Measurements from ENCODE around the gene NFATC1.

The NFATC1 gene

DNA sequence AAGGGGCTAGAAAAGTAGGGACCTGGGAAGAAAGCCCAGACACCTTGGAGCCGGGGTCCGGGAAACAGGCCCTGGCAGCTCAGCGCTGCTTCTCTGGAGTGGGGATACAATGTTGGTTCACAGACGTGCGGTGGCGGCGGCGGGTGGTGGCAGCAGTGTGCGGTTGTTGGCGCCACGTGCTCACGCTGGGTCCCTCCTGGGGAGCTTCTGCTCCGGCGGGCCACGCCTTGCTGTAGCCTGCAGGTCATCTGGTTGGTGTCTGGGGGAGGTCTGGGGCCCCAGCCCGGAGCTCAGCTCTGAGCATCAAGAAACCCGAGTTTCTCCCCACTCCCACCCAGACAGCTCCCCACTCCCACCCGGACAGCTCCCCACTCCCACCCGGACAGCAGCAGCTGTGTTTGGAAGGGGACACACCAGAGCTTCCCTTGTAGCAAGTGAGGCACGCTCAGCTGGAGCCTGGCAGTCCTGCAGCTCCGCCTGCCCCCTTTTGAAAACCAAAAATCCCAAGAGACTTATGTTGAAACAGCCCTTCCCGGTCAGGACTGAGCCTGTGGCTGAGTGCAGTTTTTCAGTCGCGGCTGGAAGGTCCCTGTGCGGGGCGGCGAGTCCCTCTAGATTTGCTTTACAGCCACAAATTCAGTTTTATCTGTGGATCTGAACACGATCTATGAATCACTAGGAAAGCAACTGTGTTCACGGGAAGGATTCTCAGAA, 46.9 kb downstream of the NFATC1 start:
- no peak for FAIRE-seq

DNA sequence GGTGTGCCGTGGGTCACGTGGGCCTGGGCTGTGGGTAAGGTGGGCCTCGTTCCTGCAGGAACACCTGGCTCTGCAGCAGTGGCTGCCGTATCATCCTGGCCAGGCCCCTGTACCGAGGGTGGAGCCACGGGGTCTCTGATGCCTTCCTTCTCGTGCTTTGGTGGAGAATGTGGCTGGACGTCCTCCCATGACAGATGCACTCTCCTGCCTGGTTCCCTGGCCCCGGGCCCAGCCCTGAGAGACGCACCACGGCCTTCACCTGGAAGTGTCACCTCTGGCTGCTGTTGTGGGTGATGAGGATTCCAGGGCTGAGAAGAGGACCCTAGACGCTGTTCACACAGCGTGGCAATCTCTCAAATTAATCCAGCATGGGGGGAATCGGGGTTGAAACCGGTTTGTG, 49.5 kb downstream of the NFATC1 start:
- no peak for FAIRE-seq

DNA sequence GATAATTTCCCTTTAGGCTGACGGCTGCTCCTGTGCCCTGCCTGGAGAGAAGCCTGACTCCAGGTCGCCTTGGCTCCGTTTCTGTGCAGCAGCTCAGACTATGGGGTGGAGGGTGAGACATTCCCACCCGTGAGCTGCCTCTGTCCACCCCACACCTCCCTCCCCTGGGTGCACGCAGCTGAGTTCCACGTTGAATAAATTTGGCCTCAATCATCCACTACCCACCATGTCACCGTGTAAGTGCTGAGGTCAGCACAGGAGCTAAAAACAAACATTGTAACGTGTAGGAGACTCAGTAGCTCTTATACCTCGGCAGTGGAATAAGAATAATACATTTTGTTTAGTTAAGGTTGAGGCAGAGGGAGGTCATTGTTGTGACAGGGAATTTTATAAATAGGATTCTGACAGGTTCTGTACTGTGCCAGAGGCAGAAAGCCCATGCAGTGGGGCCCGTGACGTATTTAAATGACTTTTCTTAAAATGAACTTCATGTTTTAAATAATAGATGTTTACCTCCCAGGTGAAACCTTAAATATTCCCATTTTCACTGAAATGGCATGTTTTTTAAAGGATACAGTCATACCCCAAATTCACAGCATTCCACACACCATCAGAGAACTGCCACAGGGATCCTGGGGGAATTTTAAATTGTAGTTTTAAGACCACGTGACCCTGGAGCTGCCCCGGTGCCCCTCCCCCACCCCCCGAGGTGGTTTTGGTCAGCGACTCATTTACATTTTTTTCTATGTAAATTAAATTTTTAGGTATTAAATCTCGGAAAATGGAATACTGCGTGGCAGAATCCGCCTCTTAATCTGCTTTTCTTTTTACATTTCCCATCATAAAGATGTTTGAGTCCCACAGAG, 50.2 kb downstream of the NFATC1 start:
- no peak for FAIRE-seq

DNA sequence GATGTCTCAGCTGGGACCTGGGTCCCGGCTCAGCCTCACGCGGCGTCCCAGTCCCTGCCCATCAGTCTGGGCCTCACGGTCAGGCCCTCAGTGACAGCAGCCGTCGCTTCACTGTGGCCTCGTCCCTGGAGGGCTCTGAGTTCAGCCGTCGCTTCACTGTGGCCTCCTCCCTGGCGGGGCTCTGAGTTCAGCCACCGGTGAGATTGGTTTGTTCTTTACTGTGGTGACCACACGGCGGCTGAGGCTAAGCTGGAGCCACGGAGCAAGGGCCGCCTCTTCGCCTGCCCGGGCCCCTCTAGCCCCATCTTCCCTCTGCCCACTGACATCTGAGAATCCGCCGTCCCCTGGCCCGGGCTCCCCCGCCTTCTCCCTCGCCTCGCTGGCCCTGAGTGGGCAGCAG, 51.2 kb downstream of the NFATC1 start:
- FAIRE-seq, result no peak

DNA sequence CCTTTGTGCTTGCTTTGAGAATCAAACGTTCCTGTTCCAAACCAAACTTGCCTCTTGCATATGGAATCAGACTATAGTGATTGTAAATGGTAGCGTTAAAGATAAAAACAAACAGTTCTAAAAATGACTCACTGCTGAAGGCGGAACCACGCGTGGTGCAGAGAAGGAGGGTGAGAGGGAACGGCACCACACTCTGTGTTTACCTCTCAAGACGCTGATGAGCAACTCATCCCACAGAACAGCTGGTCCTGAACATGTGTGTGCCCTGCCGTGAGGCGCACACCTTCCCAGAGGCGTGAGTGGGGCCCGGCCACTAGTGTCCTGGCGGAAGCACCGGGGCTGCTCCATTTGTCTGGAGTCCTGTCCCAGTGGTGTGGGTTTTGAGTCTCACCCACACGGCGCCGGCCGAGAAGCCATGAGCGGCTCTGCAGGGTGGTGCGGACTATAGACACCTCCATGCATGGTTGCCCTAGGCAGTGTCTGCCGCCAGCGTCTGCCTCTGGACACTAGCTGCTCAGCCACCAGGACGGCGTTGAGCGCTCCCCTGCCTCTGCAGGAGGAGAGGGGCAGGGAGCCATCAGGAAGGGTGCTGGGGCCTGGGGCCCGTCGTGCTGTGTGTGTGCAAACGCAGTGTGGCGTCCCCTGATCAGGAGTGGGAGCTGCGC, 52.1 kb downstream of the NFATC1 start:
- FAIRE-seq, result no peak

DNA sequence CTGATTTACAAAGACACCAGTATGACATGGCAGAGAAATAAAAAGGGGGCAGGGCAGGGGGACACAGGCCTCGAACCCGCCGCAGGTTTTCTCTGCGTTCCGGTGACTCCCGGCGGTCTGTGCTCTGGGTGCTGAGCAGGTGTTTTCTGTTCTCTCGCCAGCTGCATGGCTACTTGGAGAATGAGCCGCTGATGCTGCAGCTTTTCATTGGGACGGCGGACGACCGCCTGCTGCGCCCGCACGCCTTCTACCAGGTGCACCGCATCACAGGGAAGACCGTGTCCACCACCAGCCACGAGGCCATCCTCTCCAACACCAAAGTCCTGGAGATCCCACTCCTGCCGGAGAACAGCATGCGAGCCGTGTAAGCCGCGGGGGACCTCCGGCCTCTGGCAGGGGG, 52.9 kb downstream of the NFATC1 start:
- FAIRE-seq, result no peak

DNA sequence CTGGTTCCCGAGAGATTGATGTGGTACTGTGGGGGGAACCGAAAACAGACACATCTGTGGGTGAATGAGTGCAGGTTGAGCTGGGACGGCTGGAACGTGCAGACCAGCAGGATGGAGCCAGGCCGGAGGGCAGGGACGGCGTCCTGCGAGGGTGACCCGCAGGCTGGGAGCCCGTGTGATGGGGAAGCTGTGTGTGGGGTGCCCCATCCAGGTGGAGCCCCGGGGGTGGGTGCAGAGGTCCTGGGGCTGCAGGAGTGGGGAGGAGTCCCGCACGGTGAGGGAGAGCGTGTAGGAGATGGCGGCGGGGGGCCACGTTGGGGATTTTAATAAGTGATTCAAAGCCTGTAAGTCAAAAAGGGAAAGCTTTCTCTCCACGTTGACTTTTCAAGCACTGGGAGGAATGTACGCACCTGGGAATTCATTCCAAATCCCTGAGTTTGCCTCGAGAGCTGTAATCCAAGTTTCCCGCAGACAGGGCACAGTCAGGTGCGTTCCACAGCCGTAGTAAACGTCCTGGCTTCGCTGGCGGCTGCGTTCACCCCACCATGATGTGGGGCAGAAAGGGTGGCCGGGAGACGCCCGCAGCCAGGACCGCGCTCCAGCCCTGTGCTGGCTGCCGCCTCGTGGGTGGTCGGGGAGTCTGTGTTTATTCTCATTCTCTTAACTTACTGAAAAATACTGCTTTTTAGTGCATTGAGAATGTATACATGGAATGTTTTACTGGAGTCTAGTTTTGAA, 54.0 kb downstream of the NFATC1 start:
- FAIRE-seq, result no peak

DNA sequence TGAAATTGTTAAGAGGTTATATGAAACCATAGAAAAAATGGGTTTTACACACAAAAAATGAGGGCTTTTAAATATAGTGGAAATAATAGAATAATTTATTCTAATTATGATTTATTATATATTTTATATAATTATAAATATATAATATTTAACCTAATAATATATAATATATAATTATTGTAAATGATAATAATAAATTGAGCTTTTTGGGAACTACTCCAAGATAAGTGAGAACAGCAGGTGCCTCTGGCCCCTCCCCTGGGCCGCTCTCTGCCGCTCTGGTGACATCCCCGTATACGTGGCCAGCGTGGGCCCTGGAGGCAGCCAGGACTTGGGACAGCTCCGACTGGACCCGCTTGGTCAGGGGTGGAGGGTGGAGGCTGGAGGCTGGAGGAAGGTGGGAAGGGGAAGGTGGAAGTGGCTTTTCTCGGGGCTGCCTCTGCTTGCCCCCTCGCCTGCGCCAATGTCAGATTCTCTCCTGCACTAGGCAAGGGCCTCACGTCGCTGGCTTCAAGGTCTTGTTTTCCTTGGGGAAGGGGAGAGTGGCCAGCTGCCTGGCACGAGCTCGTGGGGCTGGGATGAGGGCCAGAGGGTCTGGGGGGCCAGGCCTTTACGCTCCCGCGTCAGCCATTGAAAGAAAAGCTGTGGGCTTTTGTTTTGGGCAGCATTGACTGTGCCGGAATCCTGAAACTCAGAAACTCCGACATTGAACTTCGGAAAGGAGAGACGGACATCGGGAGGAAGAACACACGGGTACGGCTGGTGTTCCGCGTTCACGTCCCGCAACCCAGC, 54.8 kb downstream of the NFATC1 start:
- FAIRE-seq, result no peak

DNA sequence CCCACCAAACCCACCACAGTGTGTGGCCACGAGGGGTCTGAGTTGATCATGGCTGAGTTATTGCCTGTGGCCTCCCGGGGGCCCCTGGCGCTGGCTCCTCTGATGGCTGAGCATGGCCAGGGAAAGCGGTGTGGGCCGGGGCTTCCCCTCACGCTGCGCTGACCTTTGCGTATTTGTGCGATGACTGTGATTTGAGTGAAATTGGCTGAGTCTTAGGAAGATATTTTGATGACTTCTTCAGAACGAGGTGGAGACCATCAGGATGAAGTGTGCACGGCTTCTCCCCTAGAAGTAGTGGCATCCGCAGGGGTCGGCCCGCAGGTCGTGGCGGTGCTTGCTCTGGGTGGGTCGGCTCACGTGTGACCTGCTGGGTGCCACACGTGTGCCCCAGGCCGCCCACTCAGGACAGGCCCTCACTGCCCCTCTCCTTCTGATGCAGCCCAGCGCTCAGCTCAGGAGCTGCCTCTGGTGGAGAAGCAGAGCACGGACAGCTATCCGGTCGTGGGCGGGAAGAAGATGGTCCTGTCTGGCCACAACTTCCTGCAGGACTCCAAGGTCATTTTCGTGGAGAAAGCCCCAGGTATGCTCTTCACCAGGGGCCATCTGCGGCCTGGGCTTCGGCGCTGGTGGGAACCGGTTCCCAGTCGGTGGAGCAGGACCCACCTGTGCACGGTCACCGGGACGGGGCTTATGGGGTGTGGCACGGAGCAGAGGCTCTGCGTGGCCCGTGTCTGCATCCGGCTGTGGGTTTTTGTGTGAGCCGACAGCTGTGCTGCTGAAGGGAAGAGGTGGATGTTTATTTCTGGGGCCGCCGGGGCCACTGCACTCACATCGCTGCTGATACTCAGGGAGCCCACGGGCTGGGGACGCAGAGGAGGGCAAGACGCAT, 55.8 kb downstream of the NFATC1 start:
- no peak for FAIRE-seq

DNA sequence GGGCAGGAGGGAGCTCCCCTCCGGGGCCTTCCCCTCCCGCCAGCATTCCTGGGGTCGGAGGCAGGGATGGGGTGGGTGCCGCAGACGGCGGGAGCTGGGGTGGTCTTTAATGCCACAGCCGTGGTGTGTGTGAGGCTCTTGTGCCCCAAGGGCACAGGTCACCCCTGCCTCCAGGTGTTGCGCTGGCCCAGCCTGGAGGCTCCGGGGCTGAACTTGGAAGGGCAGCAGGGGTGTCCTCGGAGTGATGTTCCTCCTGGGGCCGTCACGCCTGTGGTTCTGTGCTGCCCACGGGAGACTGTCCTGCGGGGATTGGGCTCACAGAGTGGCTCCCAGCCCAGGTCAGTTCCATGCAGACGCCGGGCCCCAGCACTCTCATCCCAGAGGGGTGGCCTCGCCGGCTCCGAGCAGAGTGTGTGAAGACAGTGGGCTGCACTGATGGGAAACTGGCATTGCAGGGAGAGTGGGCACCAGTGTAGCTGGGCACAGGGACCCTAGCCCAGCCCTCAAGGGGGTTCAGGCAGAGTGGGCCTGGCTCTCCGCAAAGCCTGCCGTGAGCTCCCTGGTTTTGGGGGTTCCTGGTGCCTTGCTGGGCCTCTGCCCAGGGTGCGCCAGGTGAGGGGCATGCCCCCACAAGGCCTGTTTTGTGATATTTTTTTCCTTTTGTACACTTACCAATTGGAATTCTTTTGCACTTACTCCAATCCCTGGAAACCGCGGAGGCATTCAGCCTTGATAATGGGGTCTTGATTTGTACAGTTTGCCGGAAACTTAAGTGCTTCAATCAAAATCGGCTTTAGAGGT, 56.7 kb downstream of the NFATC1 start:
- FAIRE-seq, result no peak

DNA sequence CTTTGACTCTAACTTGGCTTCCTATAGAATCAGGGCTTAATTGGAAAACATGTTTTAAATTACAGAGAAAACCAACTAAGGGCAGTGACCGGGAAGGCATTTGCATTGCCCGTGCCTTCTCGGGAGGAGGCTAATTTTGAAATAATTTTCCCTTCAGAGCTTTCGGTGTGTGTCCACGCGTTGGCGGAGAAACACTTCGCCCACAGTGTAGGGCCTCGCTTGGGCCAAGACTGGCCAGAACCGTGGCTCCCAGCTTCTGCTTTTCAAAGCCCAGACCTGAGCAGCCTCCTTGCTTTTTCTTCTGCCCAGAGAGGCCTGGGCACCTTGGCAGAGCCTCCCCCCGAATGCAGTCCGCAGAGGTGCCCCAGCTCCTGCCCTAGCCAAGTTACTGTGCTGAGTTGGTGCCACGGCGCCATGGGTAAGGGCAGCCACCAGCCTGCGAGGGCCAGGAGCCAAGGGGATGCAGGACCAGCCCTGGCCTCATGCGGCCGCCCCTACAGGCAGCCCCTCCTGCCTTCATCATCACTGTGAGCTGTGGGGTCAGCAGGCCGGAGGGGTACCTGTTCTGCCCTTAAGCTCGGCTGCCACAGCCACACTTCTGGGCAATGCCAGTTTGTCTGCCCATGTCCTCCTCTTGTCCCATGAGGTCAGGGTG, 57.4 kb downstream of the NFATC1 start:
- no peak for FAIRE-seq

DNA sequence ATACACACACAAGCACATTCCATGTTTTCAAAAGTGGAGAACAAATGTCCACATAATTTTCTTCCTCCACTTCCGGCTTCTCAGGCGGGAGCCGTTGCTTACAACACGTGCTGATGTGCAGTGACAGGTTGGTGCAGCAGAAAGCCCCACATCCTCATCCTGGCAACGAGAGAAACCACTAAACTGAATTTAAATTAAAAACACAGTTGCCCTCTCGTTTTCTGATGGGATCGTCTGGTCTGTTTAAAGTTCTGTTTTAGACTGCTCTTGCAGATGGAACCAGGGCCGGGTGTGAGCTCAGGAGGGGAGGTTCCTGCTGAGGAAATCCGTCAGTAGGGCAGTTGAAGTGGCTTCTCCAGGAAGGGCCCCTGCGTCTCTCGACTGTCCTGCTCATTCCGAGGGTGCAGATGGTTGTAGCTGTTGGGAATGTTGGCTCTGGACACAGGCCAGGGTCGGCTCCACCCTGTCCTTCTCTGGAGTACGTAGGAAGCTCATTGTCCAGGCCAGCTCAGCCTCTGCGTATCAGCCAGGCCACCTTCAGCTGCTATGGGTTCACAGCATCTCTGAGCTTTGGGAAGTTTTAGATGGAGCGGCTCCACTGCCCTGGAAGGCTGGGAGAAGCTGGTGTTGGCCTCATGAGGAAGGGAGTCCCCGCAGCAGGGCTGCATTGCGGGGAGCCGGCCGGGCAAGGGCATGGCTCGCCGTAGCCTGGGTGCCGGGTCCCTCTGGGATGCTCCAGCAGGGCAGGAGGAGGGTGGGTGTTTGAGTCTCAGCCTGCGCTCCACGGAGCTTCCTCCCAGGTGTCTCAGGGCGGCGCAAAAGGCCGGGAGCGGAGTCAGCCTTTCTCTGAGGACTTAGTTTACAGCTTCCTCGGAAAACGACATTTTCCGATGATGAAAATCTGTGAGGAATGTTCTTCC, 58.3 kb downstream of the NFATC1 start:
- no peak for FAIRE-seq

DNA sequence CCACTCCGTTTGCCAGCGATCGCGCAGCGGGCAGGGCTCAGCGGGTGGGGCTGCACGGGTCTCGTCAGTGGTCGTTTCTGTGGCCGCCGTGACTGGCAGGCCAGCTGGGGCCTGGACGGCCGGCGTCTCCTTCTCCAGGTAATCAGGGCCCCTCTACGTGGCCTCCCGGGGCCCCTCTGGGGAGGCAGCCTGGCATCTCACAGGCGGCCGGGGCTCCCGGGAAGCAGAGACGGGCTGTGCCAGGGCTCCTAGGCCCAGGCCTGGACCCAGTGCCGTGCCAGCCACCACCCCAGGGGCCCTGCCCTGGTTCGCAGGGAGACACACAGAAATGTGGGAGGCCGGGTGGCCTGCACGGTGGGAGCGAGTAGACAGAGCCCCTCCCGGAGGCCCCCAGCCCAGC, 59.5 kb downstream of the NFATC1 start:
- no peak for FAIRE-seq

DNA sequence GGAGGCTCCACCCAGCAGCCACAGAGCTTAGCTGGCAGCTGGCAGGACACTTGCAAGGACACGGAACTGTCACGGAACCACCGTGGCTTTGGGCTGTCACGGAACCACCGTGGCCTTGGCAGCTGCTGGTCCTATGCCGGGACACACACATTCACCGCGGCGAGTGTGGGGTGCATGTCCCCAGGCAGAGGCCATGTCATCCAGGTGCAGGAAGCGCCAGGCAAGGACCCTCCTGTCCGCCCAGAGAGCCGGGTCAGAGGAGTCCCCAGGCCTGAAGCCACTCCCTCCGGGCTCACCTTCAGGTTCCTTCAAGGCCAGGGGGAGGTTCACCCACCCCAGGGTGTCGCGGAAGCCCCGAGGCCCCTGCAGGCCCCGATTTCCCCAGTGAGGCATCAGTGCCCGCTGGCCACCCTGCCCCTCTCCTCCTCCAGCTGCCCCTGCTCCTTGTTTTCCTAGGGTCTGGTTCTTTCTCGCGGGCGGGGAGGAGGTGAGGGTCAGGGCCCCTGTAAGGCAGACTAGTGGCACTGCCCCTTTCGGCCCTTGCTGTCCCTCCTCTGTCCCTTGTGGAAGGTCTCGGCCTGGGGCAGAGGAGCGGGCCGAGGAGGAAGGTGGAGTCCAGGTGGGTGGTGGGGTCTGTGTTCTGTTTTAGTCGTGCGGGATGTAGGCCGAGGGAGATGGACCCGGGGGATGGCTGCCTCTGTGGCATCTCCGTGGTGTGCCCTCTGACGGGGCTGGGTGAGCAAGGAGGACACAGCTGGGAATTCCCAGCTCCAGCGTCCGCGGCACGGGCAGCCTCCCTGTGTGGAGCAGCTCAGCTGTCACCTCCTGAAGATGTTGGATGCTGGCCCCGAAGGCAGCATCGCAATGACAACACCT, 60.6 kb downstream of the NFATC1 start:
- FAIRE-seq, result no peak

DNA sequence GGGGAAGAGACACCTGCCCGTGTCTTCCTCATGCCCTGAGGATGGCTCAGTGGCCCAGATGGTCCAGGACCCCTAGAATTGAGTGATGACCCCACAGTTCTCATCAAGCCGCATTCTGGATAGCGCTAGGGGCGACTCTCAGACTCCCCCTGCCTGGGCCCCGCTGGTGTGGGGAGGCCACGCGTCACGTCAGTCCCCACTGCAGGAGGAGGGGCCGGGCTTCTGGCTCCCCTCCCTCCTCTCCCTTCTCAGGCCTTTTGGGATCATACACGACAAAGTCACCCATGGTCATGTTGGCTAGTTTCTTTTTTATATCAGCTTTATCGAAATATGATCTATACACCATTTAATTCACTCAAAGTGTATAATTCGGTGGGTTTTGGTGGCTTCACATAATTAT, 61.5 kb downstream of the NFATC1 start:
- no peak for FAIRE-seq

DNA sequence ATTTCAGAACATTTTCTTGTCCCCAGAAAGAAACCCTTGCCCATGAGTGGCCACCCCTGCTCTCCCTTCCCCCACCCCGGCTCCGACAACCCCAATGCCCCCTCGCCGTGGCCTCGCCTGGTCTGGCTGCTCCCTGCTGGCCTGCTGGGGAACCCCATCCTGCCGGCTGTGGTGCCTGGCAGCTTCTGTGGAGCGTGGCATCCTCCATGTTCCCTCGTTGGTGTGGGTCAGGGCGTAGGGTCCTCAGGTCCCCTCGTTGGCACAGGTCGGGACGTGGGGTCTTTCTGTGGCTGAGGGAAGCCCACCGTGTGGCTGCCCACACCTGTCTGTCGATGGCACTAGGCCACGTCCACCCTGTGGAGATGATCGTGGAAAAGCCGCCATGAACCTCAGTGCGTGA, 61.9 kb downstream of the NFATC1 start:
- FAIRE-seq, result no peak

DNA sequence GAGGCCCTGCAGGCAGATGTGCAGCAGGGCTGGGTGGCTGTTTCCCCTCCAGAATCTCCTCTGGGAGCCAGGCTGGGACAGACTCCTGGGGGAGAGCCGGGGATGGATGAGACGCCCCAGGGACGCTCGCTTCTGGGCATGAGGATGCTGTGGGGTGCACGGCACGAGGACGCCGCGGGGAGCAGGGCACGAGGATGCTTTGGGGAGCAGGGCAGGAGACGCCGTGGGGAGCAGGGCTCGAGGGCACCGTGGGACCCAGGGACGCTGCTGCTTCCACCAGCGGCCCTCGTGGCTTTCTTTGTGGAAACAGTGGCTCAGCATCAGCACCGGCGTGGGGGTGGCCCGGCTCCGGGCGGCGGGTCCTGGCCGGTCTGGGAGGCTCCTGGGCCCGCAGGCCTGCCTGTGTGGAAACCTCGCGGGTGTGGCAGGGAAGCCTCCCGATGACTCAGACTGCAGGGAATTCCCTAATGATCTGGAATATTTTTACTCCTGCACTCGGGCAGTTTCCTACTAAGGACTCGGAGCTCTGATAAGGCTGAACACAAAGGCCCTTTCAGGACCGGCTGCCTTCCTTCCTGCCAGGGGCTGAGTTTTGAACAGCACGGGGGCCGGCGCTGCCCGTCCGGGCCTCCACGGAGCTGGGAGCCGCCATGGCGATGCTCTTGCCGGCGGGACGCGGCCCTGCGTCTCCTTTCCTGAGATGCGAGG, 62.6 kb downstream of the NFATC1 start:
- FAIRE-seq, result no peak
